Measurements from ENCODE around the gene IFT81. TPM values are rescaled to one million over a fixed set of nuclear protein-coding genes. Genes with fewer than 3 reads are reported as not detected.

The IFT81 gene
- total and polyA plus RNA-seq, 7 donors, result 1.8 to 42.7 (median 20.4) TPM

DNA sequence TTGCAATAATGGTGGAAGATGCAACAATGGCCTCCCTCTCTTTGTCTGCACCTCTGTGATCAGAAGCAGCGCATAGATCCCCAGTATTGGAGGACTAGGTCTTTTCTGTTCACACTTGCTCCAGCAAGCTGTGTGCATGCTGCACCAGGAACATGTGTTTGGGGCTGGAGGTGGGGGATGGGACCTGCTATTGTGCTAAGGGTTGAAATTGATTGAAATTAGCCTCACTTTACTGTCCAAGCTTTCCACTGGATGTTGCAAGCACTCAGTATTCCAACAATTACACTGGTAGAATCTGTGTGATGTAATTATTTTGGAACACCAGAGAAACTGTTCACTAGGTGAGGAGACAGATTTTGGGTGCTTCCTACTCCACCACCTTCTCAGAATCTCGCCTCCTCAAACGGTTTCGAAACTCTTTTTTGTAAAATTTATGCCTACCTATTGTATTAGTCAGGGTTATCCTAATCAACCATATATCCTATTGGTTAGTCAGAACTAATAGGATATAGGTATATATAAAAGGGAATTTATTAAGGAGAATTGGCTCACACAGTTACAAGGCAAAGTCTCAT is 35.6 kb downstream of the IFT81 start:
- DNase-seq, result no peak
- Histone ChIP-seq H3K36me3 (peaks cover 10 to 90% (median 13%) of the 10 kb centered on the region in 4 donors), H3K4me1 (no peaks in the 10 kb centered on the region), H3K9me3 (peaks cover 0 to 7% (median 4%) of the 10 kb centered on the region in 4 donors), H3K4me3 (no peak overlapping the region), H3K27me3 (no peaks in the 10 kb centered on the region), H3K27ac (no peak overlapping the region)
- intact Hi-C loops (cut with DNase I), result no loop called here
- 93 to 97% methylated on average over 4 of the region's 4 CpGs for WGBS, 2 donors
- TF ChIP-seq POLR2A (IDR thresholded peaks at IDR 0.05) (no peak), POLR2AphosphoS5 (IDR thresholded peaks at IDR 0.05) (no peak), EP300 (IDR thresholded peaks at IDR 0.05) (no peak)
- TF ChIP-seq, protein P1, sequence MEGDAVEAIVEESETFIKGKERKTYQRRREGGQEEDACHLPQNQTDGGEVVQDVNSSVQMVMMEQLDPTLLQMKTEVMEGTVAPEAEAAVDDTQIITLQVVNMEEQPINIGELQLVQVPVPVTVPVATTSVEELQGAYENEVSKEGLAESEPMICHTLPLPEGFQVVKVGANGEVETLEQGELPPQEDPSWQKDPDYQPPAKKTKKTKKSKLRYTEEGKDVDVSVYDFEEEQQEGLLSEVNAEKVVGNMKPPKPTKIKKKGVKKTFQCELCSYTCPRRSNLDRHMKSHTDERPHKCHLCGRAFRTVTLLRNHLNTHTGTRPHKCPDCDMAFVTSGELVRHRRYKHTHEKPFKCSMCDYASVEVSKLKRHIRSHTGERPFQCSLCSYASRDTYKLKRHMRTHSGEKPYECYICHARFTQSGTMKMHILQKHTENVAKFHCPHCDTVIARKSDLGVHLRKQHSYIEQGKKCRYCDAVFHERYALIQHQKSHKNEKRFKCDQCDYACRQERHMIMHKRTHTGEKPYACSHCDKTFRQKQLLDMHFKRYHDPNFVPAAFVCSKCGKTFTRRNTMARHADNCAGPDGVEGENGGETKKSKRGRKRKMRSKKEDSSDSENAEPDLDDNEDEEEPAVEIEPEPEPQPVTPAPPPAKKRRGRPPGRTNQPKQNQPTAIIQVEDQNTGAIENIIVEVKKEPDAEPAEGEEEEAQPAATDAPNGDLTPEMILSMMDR (IDR thresholded peaks at IDR 0.05), result no peak

DNA sequence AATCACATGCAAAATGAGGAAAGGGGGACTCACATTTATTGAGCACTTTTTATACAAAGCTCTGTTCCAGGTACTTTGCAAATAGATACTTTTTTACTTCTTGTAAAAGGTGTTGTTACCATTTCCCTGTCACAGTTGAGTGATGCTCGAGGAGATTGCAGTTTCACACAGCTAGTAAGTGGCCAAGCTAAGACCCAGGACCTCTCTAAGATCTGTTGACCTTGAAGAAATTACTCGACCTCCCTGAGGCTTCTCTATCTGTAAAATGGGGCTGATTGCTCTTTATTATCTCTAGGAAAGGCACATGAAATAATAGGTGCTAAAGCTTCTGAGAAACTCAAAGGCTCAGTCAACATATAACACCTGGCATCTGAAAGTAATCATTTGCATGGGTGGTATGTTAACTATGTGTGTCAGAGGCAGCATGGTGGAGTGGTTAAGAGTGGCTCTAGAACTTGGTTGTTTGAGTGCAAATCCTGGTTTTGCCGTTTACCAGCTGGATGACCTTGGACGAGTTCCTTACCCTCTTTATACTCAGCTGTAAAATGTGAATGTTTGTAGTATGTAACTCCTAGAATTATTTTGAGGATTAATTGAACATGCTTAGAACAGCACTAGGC is 41.5 kb downstream of the IFT81 start:
- 53 to 67% methylated on average over 4 of the region's 4 CpGs for WGBS, 2 donors
- H3K4me3 ChIP-seq, result no peak overlapping the region
- intact Hi-C loops (cut with DNase I), result no loop called here

DNA sequence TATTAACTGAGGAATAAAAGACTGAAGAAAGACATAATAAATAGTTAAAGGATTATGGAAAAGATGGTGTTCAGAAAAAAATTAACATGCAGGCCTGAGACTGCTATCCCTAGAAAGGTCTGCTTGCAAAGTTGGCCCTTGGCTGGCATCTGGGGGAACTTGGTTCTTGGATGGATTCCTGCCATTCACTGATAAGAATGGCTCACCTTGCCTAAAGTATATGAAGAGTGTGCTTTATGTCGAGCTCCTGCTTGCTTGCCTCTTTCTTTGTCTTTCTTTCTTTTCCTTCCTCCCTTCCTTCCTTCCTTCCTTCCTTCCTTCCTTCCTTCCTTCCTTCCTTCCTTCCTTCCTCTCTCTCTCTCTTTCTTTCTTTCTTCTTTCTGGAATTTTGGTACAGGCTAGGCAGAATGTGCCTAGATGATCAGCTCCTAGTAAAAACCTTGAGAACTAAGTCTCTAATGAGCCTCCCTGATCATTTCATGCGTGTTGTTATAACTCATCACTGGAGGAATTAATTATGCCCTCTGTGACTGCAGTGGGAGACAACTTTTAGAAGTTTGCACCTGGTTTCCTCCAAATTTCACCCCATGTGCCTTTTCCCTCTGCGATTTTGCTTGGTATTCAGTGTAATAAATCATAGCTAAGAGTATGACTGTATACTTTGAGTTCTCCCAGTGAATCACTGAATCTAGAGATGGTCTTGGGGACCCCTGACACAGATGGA is 44.7 kb downstream of the IFT81 start:
- WGBS, 2 donors, result 92 to 93% methylated on average over 3 of the region's 3 CpGs
- H3K36me3 ChIP-seq, result peaks cover 0 to 33% (median 3%) of the 10 kb centered on the region in 4 donors
- TF ChIP-seq POLR2AphosphoS5 (IDR thresholded peaks at IDR 0.05) (no peak), POLR2A (IDR thresholded peaks at IDR 0.05) (no peak), EP300 (IDR thresholded peaks at IDR 0.05) (no peak)
- TF ChIP-seq, protein P1 (IDR thresholded peaks at IDR 0.05), result no peak
- intact Hi-C loops (cut with DNase I), result no loop called here
- DNase-seq, result no peak
- H3K9me3 ChIP-seq, result no peaks in the 10 kb centered on the region
- H3K4me1 ChIP-seq, result peaks cover 0 to 8% (median 4%) of the 10 kb centered on the region in 4 donors
- H3K27ac ChIP-seq, result no peak overlapping the region
- no peaks in the 10 kb centered on the region for H3K27me3 ChIP-seq
- no peak overlapping the region for H3K4me3 ChIP-seq

More for the DNA sequence above, 41.5 kb downstream of the IFT81 start:
- no peak for DNase-seq
- TF ChIP-seq POLR2A (IDR thresholded peaks at IDR 0.05) (no peak), EP300 (IDR thresholded peaks at IDR 0.05) (no peak), POLR2AphosphoS5 (IDR thresholded peaks at IDR 0.05) (no peak)
- TF ChIP-seq, protein P1 (IDR thresholded peaks at IDR 0.05), result no peak
- peaks cover 0 to 2% (median 0%) of the 10 kb centered on the region in 4 donors for H3K4me1 ChIP-seq
- H3K27ac ChIP-seq, result no peak overlapping the region
- peaks cover 0 to 64% (median 3%) of the 10 kb centered on the region in 4 donors for H3K36me3 ChIP-seq
- H3K9me3 ChIP-seq, result no peaks in the 10 kb centered on the region
- H3K27me3 ChIP-seq, result no peaks in the 10 kb centered on the region

DNA sequence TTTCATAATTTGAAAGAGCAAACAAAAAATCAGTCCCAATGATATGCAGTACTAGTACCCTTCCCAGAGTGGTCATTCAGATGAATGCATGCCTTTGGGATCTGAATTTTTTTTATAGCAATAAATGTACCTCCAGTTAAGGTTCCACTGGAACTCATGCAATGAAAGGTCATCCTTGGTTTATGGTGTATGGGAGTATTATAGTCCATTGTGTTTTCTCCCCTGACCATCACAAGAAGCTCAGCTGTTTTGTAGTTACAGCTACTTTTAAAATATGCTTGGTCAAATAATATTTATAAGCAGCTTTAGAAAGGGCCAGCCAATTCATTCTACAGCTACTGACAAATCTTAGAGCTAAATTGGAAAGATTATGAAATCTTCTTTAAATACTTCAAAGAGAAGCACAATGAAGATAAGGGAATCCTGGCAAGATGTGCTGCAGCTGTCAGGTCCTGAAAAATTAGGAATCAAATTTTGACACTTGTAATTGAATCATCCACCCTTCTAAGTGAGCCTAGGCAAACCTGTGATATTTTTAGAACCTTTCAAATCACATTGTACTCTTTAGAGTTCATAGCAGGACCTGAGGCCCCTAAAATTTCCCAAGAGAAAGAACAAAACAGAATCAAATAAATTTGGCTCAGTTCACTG is 46.5 kb downstream of the IFT81 start:
- intact Hi-C loops (cut with DNase I), result no loop called here
- no peak for TF ChIP-seq POLR2A (IDR thresholded peaks at IDR 0.05)
- TF ChIP-seq EP300 (IDR thresholded peaks at IDR 0.05), result no peak
- no peak for TF ChIP-seq POLR2AphosphoS5 (IDR thresholded peaks at IDR 0.05)
- TF ChIP-seq, protein P1 (IDR thresholded peaks at IDR 0.05), result no peak
- no peak overlapping the region for H3K27ac ChIP-seq

More for the DNA sequence above, 46.5 kb downstream of the IFT81 start:
- H3K4me3 ChIP-seq, result no peak overlapping the region
- H3K4me1 ChIP-seq, result peaks cover 0 to 8% (median 4%) of the 10 kb centered on the region in 4 donors
- no peak for DNase-seq
- H3K36me3 ChIP-seq, result peaks cover 0 to 18% (median 3%) of the 10 kb centered on the region in 4 donors
- H3K9me3 ChIP-seq, result no peaks in the 10 kb centered on the region
- H3K27me3 ChIP-seq, result no peaks in the 10 kb centered on the region

Measured in sigmoid colon (tissue), 7 donors.